Heart left ventricle (tissue), 16 donors: Measurements from ENCODE around the gene MAGI2. TPM values are rescaled to one million over a fixed set of nuclear protein-coding genes. Genes with fewer than 3 reads are reported as not detected.

Source experiments
- ATAC-seq, 4 donors: fragments of 200-7000 bp; cut with Tn5 transposase; one replicate each; pipeline ENCODE4 v1.9.1; 2020 to 2022; ENCODE audit warnings: moderate library complexity in 4 of 4, mild to moderate bottlenecking in 3 of 4, moderate number of reproducible peaks in 1 of 4
- DNase-seq, 5 donors: peaks; one replicate each; pipeline ENCODE4 v3.0.0-alpha.2; 2020
- H3K27ac ChIP-seq, 12 donors: fragments of 200-600 bp; sonication (generic) in 4 of 12; one replicate each; pipeline versions ENCODE4 v1.5.0 to v1.8.0; 2016 to 2022; ENCODE audit warnings: mild to moderate bottlenecking in 2 of 12
- H3K27me3 ChIP-seq, 9 donors: fragments of 200-600 bp; sonication (generic) in 2 of 9; one replicate each; pipeline versions ENCODE4 v1.5.1 to v1.8.0; 2016 to 2022; ENCODE audit warnings: mild to moderate bottlenecking in 3 of 9
- H3K36me3 ChIP-seq, 9 donors: fragments of 200-600 bp; sonication (generic) in 2 of 9; one replicate each; pipeline versions ENCODE4 v1.5.0 to v1.8.0; 2018 to 2022; ENCODE audit warnings: mild to moderate bottlenecking in 2 of 9
- H3K4me1 ChIP-seq, 12 donors: fragments of 200-600 bp; sonication (generic) in 4 of 12; one replicate each; pipeline versions ENCODE4 v1.5.0 to v1.8.0; 2016 to 2022; ENCODE audit warnings: mild to moderate bottlenecking in 3 of 12
- H3K4me3 ChIP-seq, 12 donors: fragments of 200-600 bp; sonication (generic) in 4 of 12; one replicate each; pipeline versions ENCODE4 v1.5.0 to v1.8.0; 2017 to 2022; ENCODE audit warnings: mild to moderate bottlenecking in 9 of 12, moderate library complexity in 4 of 12
- H3K9me3 ChIP-seq, 12 donors: fragments of 200-600 bp; sonication (generic) in 4 of 12; one replicate each; pipeline versions ENCODE4 v1.5.0 to v1.8.0; 2016 to 2022; ENCODE audit warnings: mild to moderate bottlenecking in 1 of 12
- CTCF ChIP-seq, 12 donors: fragments of 200-600 bp; sonication (generic) in 4 of 12; IDR thresholded peaks; one replicate each; pipeline versions ENCODE4 v1.5.0 to v1.8.0; 2018 to 2022; ENCODE audit warnings: antibody characterized with exemption in 12 of 12, mild to moderate bottlenecking in 5 of 12
- POLR2A ChIP-seq, 2 donors: fragments of 450-650 bp; IDR thresholded peaks; one replicate each; pipeline ENCODE4 v1.6.1; 2017; ENCODE audit warnings: antibody characterized with exemption in 2 of 2, mild to moderate bottlenecking in 2 of 2, moderate library complexity in 2 of 2
- WGBS, 4 donors: extraction: QIAGEN DNeasy Blood & Tissue Kit in 2 of 4; methylation state at CpG; one replicate each; pipeline versions ENCODE4 v1.1.5 to v1.1.7; 2013 to 2018; 5-methylcytosine and 5-hydroxymethylcytosine counted together
- intact Hi-C, 10 donors: fragments of 100-400 bp; cut with DNase I; formaldehyde crosslinking; loops; one replicate each; pipeline versions ENCODE4 v1.11.1 to v1.14.2; 2022
- polyA plus RNA-seq, 2 donors: library from polyadenylated mRNA; stranded (reverse); fragments of 200-250 nt; gene quantifications; one replicate each; pipeline ENCODE4 v1.2.3, GENCODE V29; 2013
- total RNA-seq, 9 donors: library from RNA; depleted of rRNA in 2 of 9; stranded (reverse); fragments of >200 nt in 2 of 9; fragmentation: NEBNext Ultra II Directional in 3 of 9; extraction: Animal tissue kit (Norgen Biotek cat#: 25700) in 3 of 9; gene quantifications; one replicate each; pipeline versions ENCODE4 v1.1.0 to v1.2.4, GENCODE V29; 2016 to 2023
- donor health status: ischemic (EF 13 %, LVEDD 7.1; RV severe dilation, severe dysfunction).
- donor health status: healthy with polysubstance abuse.
- donor health status: DM: no; HTN: yes; CAD: no.
- donor health status: DM: no; HTN: no; CAD: no.
- donor health status: ischemic (EF 25% LVEDD 6.9; RV normal size, moderate dysfunction).
- donor health status: ischemic (EF 25% LVEDD 5.7; RV mildly dilated, moderate dysfunction).
- donor health status: healthy.
- donor health status: DM: yes; HTN: yes; CAD: no.
- donor health status: ischemic (EF 35%, LVEDD 5.7; RV mildly dilated, moderate dysfunction).
- donor health status: nonischemic (EF 11% LVEDD 7.7; RV severe dilation, severe dysfunction).
- donor health status: DM: yes; HTN: yes; CAD: no.
- donor health status: PGD.
- donor health status: ischemic (EF 29% LVEDD 5.4; RV normal size, mild dysfunction).
- donor health status: nonischemic (EF 23%, LVEDD 6.1; RV moderate dilation, normal function).

Gene MAGI2
- total and polyA plus RNA-seq, 11 donors: 1.1 to 6.8 (median 3.8) TPM

DNA sequence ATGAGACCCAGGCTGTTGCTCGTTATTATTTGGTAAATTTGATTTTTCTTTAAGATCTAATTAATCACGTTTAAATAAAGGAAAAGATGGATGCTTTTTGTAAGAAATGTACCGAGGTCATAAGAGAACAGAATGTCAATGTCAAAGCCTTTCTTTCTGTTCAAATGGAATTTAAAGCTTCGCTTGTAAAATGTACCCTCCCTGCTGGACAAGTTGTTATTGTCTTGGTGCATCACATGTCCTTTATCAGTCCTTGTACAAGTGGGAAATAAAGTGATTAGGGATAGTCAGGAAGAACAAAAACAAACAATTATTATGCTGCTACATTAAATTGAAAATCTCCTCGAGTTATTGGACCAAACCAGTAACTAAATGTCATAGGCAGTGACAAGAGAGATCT is 1291.7 kb downstream of the MAGI2 start:
- no peak overlapping the region for H3K4me3 ChIP-seq
- peaks cover 0 to 3% (median 0%) of the 10 kb centered on the region in 9 donors for H3K36me3 ChIP-seq
- no peaks in the 10 kb centered on the region for H3K27me3 ChIP-seq
- no peak for ATAC-seq
- no peak for DNase-seq
- H3K27ac ChIP-seq: no peak overlapping the region
- H3K4me1 ChIP-seq: no peaks in the 10 kb centered on the region
- TF ChIP-seq POLR2A (IDR thresholded peaks at IDR 0.05): no peak
- no peak for TF ChIP-seq CTCF (IDR thresholded peaks at IDR 0.05)
- 73 to 82% (median 80%) methylated on average over 5 of the region's 5 CpGs for WGBS, 4 donors
- intact Hi-C loops: loop anchor here in 1 of 10 donors (10.0 kb wide), 1 partner anchor 57 kb away; no protein-coding TSS in a partner anchor
- no peaks in the 10 kb centered on the region for H3K9me3 ChIP-seq

DNA sequence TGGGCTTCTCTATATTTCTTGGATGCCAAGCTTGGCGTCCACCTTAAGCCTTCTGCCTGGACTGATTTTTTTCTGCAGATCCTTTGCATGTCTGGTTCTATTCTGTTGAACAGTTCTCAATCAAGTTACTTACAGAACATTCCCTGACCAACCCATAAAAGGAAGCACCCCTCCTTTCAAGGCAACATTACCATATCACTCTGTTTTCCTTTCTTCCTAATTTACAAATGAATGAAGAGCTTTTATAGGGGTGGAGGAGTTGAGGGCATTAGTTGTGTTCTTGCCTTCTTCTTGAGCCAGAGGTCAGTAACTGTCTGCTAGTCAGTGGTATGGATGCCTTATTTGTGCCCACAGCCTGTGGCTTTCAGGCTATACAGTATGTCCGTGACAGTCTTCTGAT is 1293.9 kb downstream of the MAGI2 start:
- H3K27ac ChIP-seq: no peak overlapping the region
- H3K36me3 ChIP-seq: peaks cover 0 to 3% (median 0%) of the 10 kb centered on the region in 9 donors
- DNase-seq: no peak
- H3K9me3 ChIP-seq: no peaks in the 10 kb centered on the region
- intact Hi-C loops: no loop called here
- H3K4me1 ChIP-seq: no peaks in the 10 kb centered on the region
- 81 to 89% (median 83%) methylated on average over 2 of the region's 2 CpGs for WGBS, 4 donors
- no peak for ATAC-seq
- H3K27me3 ChIP-seq: no peaks in the 10 kb centered on the region
- H3K4me3 ChIP-seq: no peak overlapping the region
- TF ChIP-seq POLR2A (IDR thresholded peaks at IDR 0.05): no peak
- no peak for TF ChIP-seq CTCF (IDR thresholded peaks at IDR 0.05)

- Histone ChIP-seq H3K27me3 (no peaks in the 10 kb centered on the region), H3K4me3 (no peak overlapping the region), H3K27ac (no peak overlapping the region), H3K4me1 (peaks cover 0 to 4% (median 0%) of the 10 kb centered on the region in 12 donors), H3K36me3 (no peaks in the 10 kb centered on the region), H3K9me3 (no peaks in the 10 kb centered on the region)
- 63 to 76% (median 73%) methylated on average over 4 of the region's 4 CpGs for whole genome bisulfite sequencing, 4 donors
- DNase-seq (no peak), ATAC-seq (no peak)
- TF ChIP-seq CTCF (IDR thresholded peaks at IDR 0.05) (no peak), POLR2A (IDR thresholded peaks at IDR 0.05) (no peak)
- intact Hi-C loops: no loop called here
Measured at GRCh38 chr7:78153285-78153684, 1300.2 kb downstream of the MAGI2 start.

GRCh38 chr7:78151229-78151628 is 1302.2 kb downstream of the MAGI2 start:
- 79 to 84% (median 82%) methylated on average over 3 of the region's 3 CpGs for WGBS, 4 donors
- Histone ChIP-seq H3K27ac (no peak overlapping the region), H3K4me1 (peaks cover 0 to 4% (median 0%) of the 10 kb centered on the region in 12 donors), H3K9me3 (no peaks in the 10 kb centered on the region), H3K4me3 (no peak overlapping the region), H3K27me3 (no peaks in the 10 kb centered on the region), H3K36me3 (no peaks in the 10 kb centered on the region)
- ATAC-seq (no peak), DNase-seq (no peak)
- intact Hi-C loops: no loop called here
- TF ChIP-seq CTCF (IDR thresholded peaks at IDR 0.05) (no peak), POLR2A (IDR thresholded peaks at IDR 0.05) (no peak)
